Measurements from ENCODE around the gene DTD1.

GRCh38 chr20:18801516-18801915 is 213.7 kb downstream of the DTD1 start:
- TF ChIP-seq CTCF (IDR thresholded peaks at IDR 0.05) (no peak), POLR2A (IDR thresholded peaks at IDR 0.05) (no peak), EP300 (IDR thresholded peaks at IDR 0.05) (no peak)
